ENCODE data around the gene PSTPIP1.

The PSTPIP1 gene

GRCh38 chr15:77017761-77018720 lies 23.1 kb downstream of the PSTPIP1 start:
- in situ Hi-C loops (cut with MboI; ENCODE audit: low pct_unique_long_range_greater_than_20kb, low sequenced_read_pairs, unreplicated experiment) = no loop called here

GRCh38 chr15:77018796-77019505 lies 24.0 kb downstream of the PSTPIP1 start:
- in situ Hi-C loops (cut with MboI; ENCODE audit: low pct_unique_long_range_greater_than_20kb, low sequenced_read_pairs, unreplicated experiment) = no loop called here
- no peak for TF ChIP-seq CTCF (IDR thresholded peaks at IDR 0.05; ENCODE audit: extremely low read depth, insufficient read depth, missing control alignments)
- DNase-seq (ENCODE audit: low spot score) = no peak

More at GRCh38 chr15:77017761-77018720, 23.1 kb downstream of the PSTPIP1 start:
- TF ChIP-seq CTCF (IDR thresholded peaks at IDR 0.05; ENCODE audit: extremely low read depth, insufficient read depth, missing control alignments) = no peak
- DNase-seq (ENCODE audit: low spot score) = no peak

DNA sequence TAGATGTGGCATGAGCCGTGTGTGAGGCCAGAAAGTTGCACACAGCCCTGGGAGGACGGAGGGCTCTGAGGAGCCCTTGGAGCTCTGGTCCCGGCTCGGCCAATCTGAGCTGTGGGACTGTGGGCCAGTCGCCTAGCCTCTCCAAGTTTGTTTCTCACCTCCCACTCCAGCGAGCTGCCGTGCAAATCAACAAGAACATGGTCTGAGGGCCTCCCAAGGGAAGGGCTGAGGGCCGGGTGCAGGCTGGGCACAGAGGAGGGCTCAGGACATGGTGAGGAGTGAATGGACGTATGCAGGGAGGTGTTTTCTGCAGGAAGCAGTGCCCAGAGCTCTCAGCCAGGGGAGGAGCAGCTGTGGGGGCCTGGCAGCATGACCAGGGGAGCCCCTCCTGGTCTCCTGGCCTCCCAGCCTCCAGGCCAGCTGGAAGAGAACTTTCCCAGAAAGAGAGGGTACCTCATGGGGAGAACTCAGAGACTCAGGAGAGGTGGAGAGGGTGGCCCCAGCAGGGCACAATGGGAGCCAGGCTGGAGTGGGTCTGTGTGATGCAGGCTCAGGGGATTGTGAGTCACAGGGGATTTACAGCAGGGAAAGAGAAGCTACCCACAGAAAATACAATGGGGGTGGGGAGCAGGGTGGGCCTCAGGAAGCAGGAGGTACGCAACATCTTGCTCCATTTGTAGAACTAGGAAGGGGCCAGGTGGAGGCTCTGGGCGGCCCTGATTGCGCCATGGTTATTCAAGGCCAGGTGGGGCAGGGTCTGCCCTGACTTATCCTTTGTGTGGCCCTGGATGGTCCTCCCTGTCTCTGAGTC lies 24.8 kb downstream of the PSTPIP1 start:
- DNase-seq (ENCODE audit: low spot score) = no peak
- no peak for TF ChIP-seq CTCF (IDR thresholded peaks at IDR 0.05; ENCODE audit: extremely low read depth, insufficient read depth, missing control alignments)
- in situ Hi-C loops (cut with MboI; ENCODE audit: low pct_unique_long_range_greater_than_20kb, low sequenced_read_pairs, unreplicated experiment) = no loop called here

DNA sequence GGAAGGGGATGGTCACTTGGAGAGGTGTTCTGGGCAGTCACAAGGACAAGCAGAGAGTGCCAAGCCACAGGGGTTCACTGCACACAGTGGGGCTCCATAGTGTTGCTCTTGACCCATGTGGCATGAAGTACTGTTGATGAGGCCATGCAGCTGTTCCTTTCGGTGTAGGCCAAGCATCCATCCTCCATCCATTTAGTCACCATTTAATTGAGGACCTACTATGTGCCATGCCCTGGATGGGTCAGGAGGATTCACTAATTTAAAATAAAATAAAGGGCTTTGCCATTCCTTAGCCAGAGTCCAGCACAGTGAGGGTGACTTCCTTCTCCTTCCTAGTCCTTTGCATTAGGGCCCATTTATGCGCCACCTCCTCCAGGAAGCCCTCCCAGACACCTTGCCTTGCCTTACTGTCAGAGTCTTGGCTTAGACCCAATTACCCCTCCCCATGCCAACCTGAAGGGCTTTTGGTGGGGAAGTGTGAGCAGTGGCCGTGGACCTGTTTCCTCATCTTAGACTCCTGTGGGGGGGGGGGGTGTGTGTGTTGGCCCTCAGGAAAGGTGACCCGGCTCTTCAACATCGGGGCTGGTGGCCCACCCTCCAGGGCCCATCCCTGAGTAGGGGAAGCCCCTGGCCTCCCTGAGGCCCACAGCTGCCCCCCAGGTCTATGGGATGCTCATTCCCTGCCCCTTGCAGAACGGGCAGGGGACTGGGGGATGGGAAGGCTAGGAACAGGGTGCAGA lies 25.6 kb downstream of the PSTPIP1 start:
- TF ChIP-seq CTCF (IDR thresholded peaks at IDR 0.05; ENCODE audit: extremely low read depth, insufficient read depth, missing control alignments) = no peak
- in situ Hi-C loops (cut with MboI; ENCODE audit: low pct_unique_long_range_greater_than_20kb, low sequenced_read_pairs, unreplicated experiment) = no loop called here
- no peak for DNase-seq (ENCODE audit: low spot score)

DNA sequence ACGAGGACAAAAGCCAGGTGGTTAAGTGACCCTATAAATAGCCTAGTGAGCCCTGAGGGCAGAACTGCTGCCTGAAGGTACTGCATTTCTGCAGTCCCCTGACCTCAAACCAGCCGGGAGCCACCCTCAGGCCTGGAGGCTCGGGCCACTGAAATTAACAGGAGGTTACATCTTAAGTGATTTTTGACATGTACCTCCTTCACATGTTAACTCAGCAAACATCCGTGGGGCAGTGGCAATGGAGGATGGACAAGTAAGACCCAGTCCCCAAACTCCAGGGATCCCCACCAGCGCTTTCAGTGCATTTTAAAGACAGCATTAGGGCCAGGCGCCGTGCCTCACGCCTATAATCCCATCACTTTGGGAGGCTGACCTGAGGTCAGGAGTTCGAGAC lies 26.2 kb downstream of the PSTPIP1 start:
- in situ Hi-C loops (cut with MboI; ENCODE audit: low pct_unique_long_range_greater_than_20kb, low sequenced_read_pairs, unreplicated experiment) = no loop called here
- TF ChIP-seq CTCF (IDR thresholded peaks at IDR 0.05; ENCODE audit: extremely low read depth, insufficient read depth, missing control alignments) = no peak
- no peak for DNase-seq (ENCODE audit: low spot score)
